H1 (cell line): ENCODE data around the gene FKBP1B. TPM values are rescaled to one million over a fixed set of nuclear protein-coding genes. Genes with fewer than 3 reads are reported as not detected.

ENCODE experiments used
- BRCA1 ChIP-seq: IDR thresholded peaks from 2 replicates; pipeline ENCODE4 v1.6.1; 2012; ENCODE audit warnings: low read depth, low read length, improper control_type of control experiment
- CEBPB ChIP-seq: IDR thresholded peaks from 2 replicates; pipeline ENCODE4 v1.6.1; 2012; ENCODE audit warnings: low read depth, low read length
- EP300 ChIP-seq, 2 experiments: IDR thresholded peaks; 1 replicate in 1 of 2; 2 replicates in 1 of 2; pipeline ENCODE4 v1.6.1; 2011 to 2012; ENCODE audit warnings: low read depth in 2 of 2, low read length in 2 of 2, mild to moderate bottlenecking in 2 of 2, borderline replicate concordance in 1 of 2, inconsistent platforms in 1 of 2, moderate library complexity in 1 of 2
- EZH2 ChIP-seq: fragments of 200-600 bp; sonication (generic); IDR thresholded peaks from 2 replicates; pipeline ENCODE4 v1.7.1; 2012; ENCODE audit warnings: low read depth, mild to moderate bottlenecking, moderate library complexity, low read length, inconsistent platforms; ENCODE audit not compliant: severe bottlenecking
- GABPA ChIP-seq: IDR thresholded peaks from 2 replicates; pipeline ENCODE4 v1.6.1; 2011; ENCODE audit warnings: mild to moderate bottlenecking, low read length, moderate library complexity, borderline replicate concordance; ENCODE audit not compliant: insufficient read depth
- HDAC6 ChIP-seq: IDR thresholded peaks from one replicate; pipeline ENCODE4 v1.7.1; 2012; ENCODE audit warnings: low read depth, mild to moderate bottlenecking, inconsistent platforms, low read length, moderate library complexity
- KDM4A ChIP-seq: IDR thresholded peaks from one replicate; pipeline ENCODE4 v1.7.1; 2012; ENCODE audit warnings: low read depth, mild to moderate bottlenecking, moderate library complexity, low read length, inconsistent platforms; ENCODE audit not compliant: severe bottlenecking
- PHF8 ChIP-seq: fragments of 200-600 bp; sonication (generic); conservative IDR thresholded peaks from 2 replicates; pipeline ENCODE4 v1.7.1; 2012; ENCODE audit warnings: low read depth, mild to moderate bottlenecking, inconsistent platforms, low read length, moderate library complexity
- SIRT6 ChIP-seq: IDR thresholded peaks from one replicate; pipeline ENCODE4 v1.7.1; 2012; ENCODE audit warnings: low read length, inconsistent platforms
- SUZ12 ChIP-seq: fragments of 200-600 bp; sonication (generic); IDR thresholded peaks from 2 replicates; pipeline ENCODE4 v1.6.1; 2012; ENCODE audit warnings: mild to moderate bottlenecking, inconsistent platforms, low read length, moderate library complexity, mixed read lengths
- TAF1 ChIP-seq: IDR thresholded peaks from 2 replicates; pipeline ENCODE4 v1.6.1; 2011; ENCODE audit warnings: mild to moderate bottlenecking, low read depth, low read length
- polyA plus RNA-seq, 7 experiments: library from polyadenylated mRNA; depleted of rRNA in 3 of 7; stranded (reverse) in 5 of 7; unstranded in 2 of 7; fragments of >200 nt in 5 of 7; fragments of 200-250 nt in 2 of 7; gene quantifications; 1 replicate in 5 of 7; 2 replicates in 1 of 7; 4 replicates in 1 of 7; pipeline versions ENCODE4 v1.2.1 to v1.2.3, GENCODE V29; 2011 to 2013; ENCODE audit warnings: missing spikeins in 2 of 7, mixed read lengths in 2 of 7
- total RNA-seq: library from RNA; stranded (reverse); fragmentation: NEBNext Ultra II Directional; extraction: Animal tissue kit (Norgen Biotek cat#: 25700); gene quantifications from 2 replicates; pipeline ENCODE4 v1.2.1, GENCODE V29; 2021
- TF ChIP-seq, protein P1 (sequence below): IDR thresholded peaks from 2 replicates; pipeline ENCODE4 v1.6.1; 2012; ENCODE audit warnings: inconsistent platforms

The FKBP1B gene
- total and polyA plus RNA-seq, 2 of the 8 experiments (the other 6 are each of a cell fraction or from before 2014, with no cell fraction given): 50.8 to 151 TPM

DNA sequence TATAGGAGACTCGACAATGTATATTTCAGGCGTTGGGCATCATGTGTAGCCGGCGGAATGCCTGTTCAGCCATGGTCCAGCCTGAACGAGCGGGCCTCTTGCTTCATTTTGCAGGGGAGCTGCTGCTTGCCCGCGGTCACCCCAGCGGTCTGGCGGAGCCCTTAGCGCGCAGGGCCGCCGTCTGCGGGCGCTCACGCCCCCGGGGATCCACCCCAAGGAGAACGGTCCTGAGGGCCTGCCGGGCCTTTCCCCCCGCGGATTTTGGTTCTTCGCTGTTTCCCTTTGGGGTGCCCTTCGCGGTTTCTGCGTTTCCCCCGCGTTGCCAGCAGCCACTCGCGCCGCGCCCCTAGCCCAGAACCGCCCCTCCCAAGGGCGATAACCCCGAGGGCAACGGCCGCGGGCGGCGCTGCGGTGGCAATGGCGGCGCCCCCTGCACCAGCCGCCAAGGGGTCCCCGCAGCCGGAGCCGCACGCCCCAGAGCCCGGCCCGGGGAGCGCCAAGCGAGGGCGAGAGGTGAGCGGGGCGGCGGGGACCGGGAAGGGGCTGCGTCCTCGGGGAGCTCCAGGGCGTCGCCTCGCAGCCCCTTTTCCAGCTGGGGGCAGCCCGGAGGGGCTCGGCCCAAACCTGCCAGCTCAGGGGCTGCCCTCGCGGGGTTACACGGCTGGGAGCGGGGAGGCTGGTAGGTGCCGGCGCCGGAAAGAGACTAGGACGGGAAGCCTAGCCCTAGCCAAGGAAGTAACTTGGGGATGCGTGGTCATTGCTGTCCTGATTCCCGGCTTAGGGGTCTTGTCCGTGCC lies 39.7 kb upstream of the FKBP1B start, which contains the start of gene MFSD2B (continued):
- TF ChIP-seq EZH2: no peak
- TF ChIP-seq, protein P1, sequence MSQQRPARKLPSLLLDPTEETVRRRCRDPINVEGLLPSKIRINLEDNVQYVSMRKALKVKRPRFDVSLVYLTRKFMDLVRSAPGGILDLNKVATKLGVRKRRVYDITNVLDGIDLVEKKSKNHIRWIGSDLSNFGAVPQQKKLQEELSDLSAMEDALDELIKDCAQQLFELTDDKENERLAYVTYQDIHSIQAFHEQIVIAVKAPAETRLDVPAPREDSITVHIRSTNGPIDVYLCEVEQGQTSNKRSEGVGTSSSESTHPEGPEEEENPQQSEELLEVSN: peak; percentile 75
- TF ChIP-seq BRCA1: no peak
- TF ChIP-seq PHF8: peak; percentile 59
- peak; percentile 68 for TF ChIP-seq TAF1
- peak; percentile 35; the same call in 1 of the 2 replicates for TF ChIP-seq SUZ12
- no peak for TF ChIP-seq SIRT6
- no peak for TF ChIP-seq EP300 (IDR thresholded peaks at IDR 0.05; ENCODE audit: borderline replicate concordance in 1 of 2, low read depth in 2 of 2, low read length in 2 of 2)
- peak; percentile 55 for TF ChIP-seq KDM4A
- TF ChIP-seq GABPA: peak; percentile 46; the same call in 1 of the 2 replicates
- TF ChIP-seq CEBPB: 0 out of 2 replicates have a peak, but pooled peaks have one; percentile 16
- no peak for TF ChIP-seq HDAC6
- TF ChIP-seq, all 59 proteins: peak for 11
